Heart left ventricle (tissue), 16 donors: ENCODE data around the gene FOXA2. TPM values are rescaled to one million over a fixed set of nuclear protein-coding genes. Genes with fewer than 3 reads are reported as not detected.

Experiments used
- ATAC-seq, 4 donors: fragments of 200-7000 bp; cut with Tn5 transposase; one replicate each; pipeline ENCODE4 v1.9.1; 2020 to 2022; ENCODE audit warnings: moderate library complexity in 4 of 4, mild to moderate bottlenecking in 3 of 4, moderate number of reproducible peaks in 1 of 4
- DNase-seq, 5 donors: peaks; one replicate each; pipeline ENCODE4 v3.0.0-alpha.2; 2020
- H3K27ac ChIP-seq, 12 donors: fragments of 200-600 bp; sonication (generic) in 4 of 12; one replicate each; pipeline versions ENCODE4 v1.5.0 to v1.8.0; 2016 to 2022; ENCODE audit warnings: mild to moderate bottlenecking in 2 of 12
- H3K27me3 ChIP-seq, 9 donors: fragments of 200-600 bp; sonication (generic) in 2 of 9; one replicate each; pipeline versions ENCODE4 v1.5.1 to v1.8.0; 2016 to 2022; ENCODE audit warnings: mild to moderate bottlenecking in 3 of 9
- H3K36me3 ChIP-seq, 9 donors: fragments of 200-600 bp; sonication (generic) in 2 of 9; one replicate each; pipeline versions ENCODE4 v1.5.0 to v1.8.0; 2018 to 2022; ENCODE audit warnings: mild to moderate bottlenecking in 2 of 9
- H3K4me1 ChIP-seq, 12 donors: fragments of 200-600 bp; sonication (generic) in 4 of 12; one replicate each; pipeline versions ENCODE4 v1.5.0 to v1.8.0; 2016 to 2022; ENCODE audit warnings: mild to moderate bottlenecking in 3 of 12
- H3K4me3 ChIP-seq, 12 donors: fragments of 200-600 bp; sonication (generic) in 4 of 12; one replicate each; pipeline versions ENCODE4 v1.5.0 to v1.8.0; 2017 to 2022; ENCODE audit warnings: mild to moderate bottlenecking in 9 of 12, moderate library complexity in 4 of 12
- H3K9me3 ChIP-seq, 12 donors: fragments of 200-600 bp; sonication (generic) in 4 of 12; one replicate each; pipeline versions ENCODE4 v1.5.0 to v1.8.0; 2016 to 2022; ENCODE audit warnings: mild to moderate bottlenecking in 1 of 12
- CTCF ChIP-seq, 12 donors: fragments of 200-600 bp; sonication (generic) in 4 of 12; IDR thresholded peaks; one replicate each; pipeline versions ENCODE4 v1.5.0 to v1.8.0; 2018 to 2022; ENCODE audit warnings: antibody characterized with exemption in 12 of 12, mild to moderate bottlenecking in 5 of 12
- POLR2A ChIP-seq, 2 donors: fragments of 450-650 bp; IDR thresholded peaks; one replicate each; pipeline ENCODE4 v1.6.1; 2017; ENCODE audit warnings: antibody characterized with exemption in 2 of 2, mild to moderate bottlenecking in 2 of 2, moderate library complexity in 2 of 2
- WGBS, 4 donors: extraction: QIAGEN DNeasy Blood & Tissue Kit in 2 of 4; methylation state at CpG; one replicate each; pipeline versions ENCODE4 v1.1.5 to v1.1.7; 2013 to 2018; 5-methylcytosine and 5-hydroxymethylcytosine counted together
- intact Hi-C, 10 donors: fragments of 100-400 bp; cut with DNase I; formaldehyde crosslinking; loops; one replicate each; pipeline versions ENCODE4 v1.11.1 to v1.14.2; 2022
- polyA plus RNA-seq, 2 donors: library from polyadenylated mRNA; stranded (reverse); fragments of 200-250 nt; gene quantifications; one replicate each; pipeline ENCODE4 v1.2.3, GENCODE V29; 2013
- total RNA-seq, 9 donors: library from RNA; depleted of rRNA in 2 of 9; stranded (reverse); fragments of >200 nt in 2 of 9; fragmentation: NEBNext Ultra II Directional in 3 of 9; extraction: Animal tissue kit (Norgen Biotek cat#: 25700) in 3 of 9; gene quantifications; one replicate each; pipeline versions ENCODE4 v1.1.0 to v1.2.4, GENCODE V29; 2016 to 2023
- donor health status: ischemic (EF 13 %, LVEDD 7.1; RV severe dilation, severe dysfunction).
- donor health status: healthy with polysubstance abuse.
- donor health status: DM: no; HTN: yes; CAD: no.
- donor health status: DM: no; HTN: no; CAD: no.
- donor health status: ischemic (EF 25% LVEDD 6.9; RV normal size, moderate dysfunction).
- donor health status: ischemic (EF 25% LVEDD 5.7; RV mildly dilated, moderate dysfunction).
- donor health status: healthy.
- donor health status: DM: yes; HTN: yes; CAD: no.
- donor health status: ischemic (EF 35%, LVEDD 5.7; RV mildly dilated, moderate dysfunction).
- donor health status: nonischemic (EF 11% LVEDD 7.7; RV severe dilation, severe dysfunction).
- donor health status: DM: yes; HTN: yes; CAD: no.
- donor health status: PGD.
- donor health status: ischemic (EF 29% LVEDD 5.4; RV normal size, mild dysfunction).
- donor health status: nonischemic (EF 23%, LVEDD 6.1; RV moderate dilation, normal function).

Gene FOXA2
- total and polyA plus RNA-seq, 11 donors: not detected

- no peaks in the 10 kb centered on the region for H3K9me3 ChIP-seq
- peaks cover 0 to 18% (median 0%) of the 10 kb centered on the region in 9 donors for H3K27me3 ChIP-seq
- WGBS, 4 donors: 28 to 67% (median 57%) methylated on average over 1 of the region's 1 CpG
- no peak overlapping the region for H3K27ac ChIP-seq
- no peak overlapping the region for H3K4me3 ChIP-seq
- intact Hi-C loops: no loop called here
- ATAC-seq (no peak), DNase-seq (no peak)
- no peaks in the 10 kb centered on the region for H3K4me1 ChIP-seq
- TF ChIP-seq CTCF (IDR thresholded peaks at IDR 0.05) (no peak), POLR2A (IDR thresholded peaks at IDR 0.05) (no peak)
- no peaks in the 10 kb centered on the region for H3K36me3 ChIP-seq
Observed at GRCh38 chr20:22626496-22626895, 42.1 kb upstream of the FOXA2 start.

GRCh38 chr20:22623211-22623610, 38.8 kb upstream of the FOXA2 start:
- peaks cover 0 to 40% (median 5%) of the 10 kb centered on the region in 9 donors for H3K27me3 ChIP-seq
- H3K36me3 ChIP-seq: no peaks in the 10 kb centered on the region

GRCh38 chr20:22620342-22620741, 36.0 kb upstream of the FOXA2 start:
- Histone ChIP-seq H3K4me3 (no peak overlapping the region), H3K4me1 (no peaks in the 10 kb centered on the region), H3K27ac (no peak overlapping the region), H3K36me3 (no peaks in the 10 kb centered on the region), H3K9me3 (no peaks in the 10 kb centered on the region), H3K27me3 (peaks cover 0 to 45% (median 6%) of the 10 kb centered on the region in 9 donors)
- TF ChIP-seq POLR2A (IDR thresholded peaks at IDR 0.05) (no peak), CTCF (IDR thresholded peaks at IDR 0.05) (no peak)
- 46 to 58% (median 53%) methylated on average over 8 to 9 of the region's 9 CpGs for WGBS, 4 donors
- intact Hi-C loops: no loop called here
- DNase-seq (no peak), ATAC-seq (no peak)

More at GRCh38 chr20:22623211-22623610, 38.8 kb upstream of the FOXA2 start:
- Histone ChIP-seq H3K4me1 (no peaks in the 10 kb centered on the region), H3K27ac (no peak overlapping the region), H3K9me3 (no peaks in the 10 kb centered on the region), H3K4me3 (no peak overlapping the region)
- ATAC-seq (no peak), DNase-seq (no peak)
- TF ChIP-seq POLR2A (IDR thresholded peaks at IDR 0.05) (no peak), CTCF (IDR thresholded peaks at IDR 0.05) (no peak)
- intact Hi-C loops: no loop called here
- 82 to 87% (median 84%) methylated on average over 6 of the region's 6 CpGs for WGBS, 4 donors

- H3K9me3 ChIP-seq: no peaks in the 10 kb centered on the region
- no peak overlapping the region for H3K27ac ChIP-seq
- H3K4me1 ChIP-seq: no peaks in the 10 kb centered on the region
- intact Hi-C loops: no loop called here
- WGBS, 4 donors: 45 to 62% (median 49%) methylated on average over 6 of the region's 6 CpGs
- H3K36me3 ChIP-seq: no peaks in the 10 kb centered on the region
- no peak overlapping the region for H3K4me3 ChIP-seq
- H3K27me3 ChIP-seq: peaks cover 0 to 49% (median 6%) of the 10 kb centered on the region in 9 donors
- ATAC-seq: no peak
- DNase-seq: no peak
- TF ChIP-seq CTCF (IDR thresholded peaks at IDR 0.05): no peak
- TF ChIP-seq POLR2A (IDR thresholded peaks at IDR 0.05): no peak
Observed at GRCh38 chr20:22619806-22620205, 35.4 kb upstream of the FOXA2 start.
